ENCODE data around the gene LUZP2. TPM values are rescaled to one million over a fixed set of nuclear protein-coding genes. Genes with fewer than 3 reads are reported as not detected.

Gene LUZP2
- total and polyA plus RNA-seq, 2 of the 8 experiments (the other 6 are each of a cell fraction or from before 2014, with no cell fraction given), result 0.79 to 1.5 TPM

DNA sequence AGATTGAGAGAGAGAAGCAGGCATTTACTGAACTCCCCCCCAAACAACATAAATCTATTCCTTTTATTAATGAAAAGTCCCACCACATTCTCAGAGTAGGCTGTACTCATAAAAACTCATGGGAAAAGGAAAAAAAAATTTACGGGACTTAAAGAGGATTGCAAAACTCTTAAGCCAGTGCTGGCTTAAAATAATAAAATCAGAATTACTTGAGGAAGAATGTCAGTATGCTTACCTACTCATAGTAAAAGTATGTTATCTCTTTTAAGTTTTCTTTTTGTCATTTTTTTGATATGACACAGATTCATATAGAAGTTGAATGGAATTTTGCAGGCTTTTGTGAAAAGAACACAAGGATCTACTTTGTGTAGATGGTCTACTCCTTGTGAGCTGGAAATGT lies 126.3 kb downstream of the LUZP2 start (continued):
- TF ChIP-seq, protein P1, sequence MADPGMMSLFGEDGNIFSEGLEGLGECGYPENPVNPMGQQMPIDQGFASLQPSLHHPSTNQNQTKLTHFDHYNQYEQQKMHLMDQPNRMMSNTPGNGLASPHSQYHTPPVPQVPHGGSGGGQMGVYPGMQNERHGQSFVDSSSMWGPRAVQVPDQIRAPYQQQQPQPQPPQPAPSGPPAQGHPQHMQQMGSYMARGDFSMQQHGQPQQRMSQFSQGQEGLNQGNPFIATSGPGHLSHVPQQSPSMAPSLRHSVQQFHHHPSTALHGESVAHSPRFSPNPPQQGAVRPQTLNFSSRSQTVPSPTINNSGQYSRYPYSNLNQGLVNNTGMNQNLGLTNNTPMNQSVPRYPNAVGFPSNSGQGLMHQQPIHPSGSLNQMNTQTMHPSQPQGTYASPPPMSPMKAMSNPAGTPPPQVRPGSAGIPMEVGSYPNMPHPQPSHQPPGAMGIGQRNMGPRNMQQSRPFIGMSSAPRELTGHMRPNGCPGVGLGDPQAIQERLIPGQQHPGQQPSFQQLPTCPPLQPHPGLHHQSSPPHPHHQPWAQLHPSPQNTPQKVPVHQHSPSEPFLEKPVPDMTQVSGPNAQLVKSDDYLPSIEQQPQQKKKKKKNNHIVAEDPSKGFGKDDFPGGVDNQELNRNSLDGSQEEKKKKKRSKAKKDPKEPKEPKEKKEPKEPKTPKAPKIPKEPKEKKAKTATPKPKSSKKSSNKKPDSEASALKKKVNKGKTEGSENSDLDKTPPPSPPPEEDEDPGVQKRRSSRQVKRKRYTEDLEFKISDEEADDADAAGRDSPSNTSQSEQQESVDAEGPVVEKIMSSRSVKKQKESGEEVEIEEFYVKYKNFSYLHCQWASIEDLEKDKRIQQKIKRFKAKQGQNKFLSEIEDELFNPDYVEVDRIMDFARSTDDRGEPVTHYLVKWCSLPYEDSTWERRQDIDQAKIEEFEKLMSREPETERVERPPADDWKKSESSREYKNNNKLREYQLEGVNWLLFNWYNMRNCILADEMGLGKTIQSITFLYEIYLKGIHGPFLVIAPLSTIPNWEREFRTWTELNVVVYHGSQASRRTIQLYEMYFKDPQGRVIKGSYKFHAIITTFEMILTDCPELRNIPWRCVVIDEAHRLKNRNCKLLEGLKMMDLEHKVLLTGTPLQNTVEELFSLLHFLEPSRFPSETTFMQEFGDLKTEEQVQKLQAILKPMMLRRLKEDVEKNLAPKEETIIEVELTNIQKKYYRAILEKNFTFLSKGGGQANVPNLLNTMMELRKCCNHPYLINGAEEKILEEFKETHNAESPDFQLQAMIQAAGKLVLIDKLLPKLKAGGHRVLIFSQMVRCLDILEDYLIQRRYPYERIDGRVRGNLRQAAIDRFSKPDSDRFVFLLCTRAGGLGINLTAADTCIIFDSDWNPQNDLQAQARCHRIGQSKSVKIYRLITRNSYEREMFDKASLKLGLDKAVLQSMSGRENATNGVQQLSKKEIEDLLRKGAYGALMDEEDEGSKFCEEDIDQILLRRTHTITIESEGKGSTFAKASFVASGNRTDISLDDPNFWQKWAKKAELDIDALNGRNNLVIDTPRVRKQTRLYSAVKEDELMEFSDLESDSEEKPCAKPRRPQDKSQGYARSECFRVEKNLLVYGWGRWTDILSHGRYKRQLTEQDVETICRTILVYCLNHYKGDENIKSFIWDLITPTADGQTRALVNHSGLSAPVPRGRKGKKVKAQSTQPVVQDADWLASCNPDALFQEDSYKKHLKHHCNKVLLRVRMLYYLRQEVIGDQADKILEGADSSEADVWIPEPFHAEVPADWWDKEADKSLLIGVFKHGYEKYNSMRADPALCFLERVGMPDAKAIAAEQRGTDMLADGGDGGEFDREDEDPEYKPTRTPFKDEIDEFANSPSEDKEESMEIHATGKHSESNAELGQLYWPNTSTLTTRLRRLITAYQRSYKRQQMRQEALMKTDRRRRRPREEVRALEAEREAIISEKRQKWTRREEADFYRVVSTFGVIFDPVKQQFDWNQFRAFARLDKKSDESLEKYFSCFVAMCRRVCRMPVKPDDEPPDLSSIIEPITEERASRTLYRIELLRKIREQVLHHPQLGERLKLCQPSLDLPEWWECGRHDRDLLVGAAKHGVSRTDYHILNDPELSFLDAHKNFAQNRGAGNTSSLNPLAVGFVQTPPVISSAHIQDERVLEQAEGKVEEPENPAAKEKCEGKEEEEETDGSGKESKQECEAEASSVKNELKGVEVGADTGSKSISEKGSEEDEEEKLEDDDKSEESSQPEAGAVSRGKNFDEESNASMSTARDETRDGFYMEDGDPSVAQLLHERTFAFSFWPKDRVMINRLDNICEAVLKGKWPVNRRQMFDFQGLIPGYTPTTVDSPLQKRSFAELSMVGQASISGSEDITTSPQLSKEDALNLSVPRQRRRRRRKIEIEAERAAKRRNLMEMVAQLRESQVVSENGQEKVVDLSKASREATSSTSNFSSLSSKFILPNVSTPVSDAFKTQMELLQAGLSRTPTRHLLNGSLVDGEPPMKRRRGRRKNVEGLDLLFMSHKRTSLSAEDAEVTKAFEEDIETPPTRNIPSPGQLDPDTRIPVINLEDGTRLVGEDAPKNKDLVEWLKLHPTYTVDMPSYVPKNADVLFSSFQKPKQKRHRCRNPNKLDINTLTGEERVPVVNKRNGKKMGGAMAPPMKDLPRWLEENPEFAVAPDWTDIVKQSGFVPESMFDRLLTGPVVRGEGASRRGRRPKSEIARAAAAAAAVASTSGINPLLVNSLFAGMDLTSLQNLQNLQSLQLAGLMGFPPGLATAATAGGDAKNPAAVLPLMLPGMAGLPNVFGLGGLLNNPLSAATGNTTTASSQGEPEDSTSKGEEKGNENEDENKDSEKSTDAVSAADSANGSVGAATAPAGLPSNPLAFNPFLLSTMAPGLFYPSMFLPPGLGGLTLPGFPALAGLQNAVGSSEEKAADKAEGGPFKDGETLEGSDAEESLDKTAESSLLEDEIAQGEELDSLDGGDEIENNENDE (IDR thresholded peaks at IDR 0.05; ENCODE audit: insufficient replicate concordance, low read length), result no peak
- TF ChIP-seq, protein P2, sequence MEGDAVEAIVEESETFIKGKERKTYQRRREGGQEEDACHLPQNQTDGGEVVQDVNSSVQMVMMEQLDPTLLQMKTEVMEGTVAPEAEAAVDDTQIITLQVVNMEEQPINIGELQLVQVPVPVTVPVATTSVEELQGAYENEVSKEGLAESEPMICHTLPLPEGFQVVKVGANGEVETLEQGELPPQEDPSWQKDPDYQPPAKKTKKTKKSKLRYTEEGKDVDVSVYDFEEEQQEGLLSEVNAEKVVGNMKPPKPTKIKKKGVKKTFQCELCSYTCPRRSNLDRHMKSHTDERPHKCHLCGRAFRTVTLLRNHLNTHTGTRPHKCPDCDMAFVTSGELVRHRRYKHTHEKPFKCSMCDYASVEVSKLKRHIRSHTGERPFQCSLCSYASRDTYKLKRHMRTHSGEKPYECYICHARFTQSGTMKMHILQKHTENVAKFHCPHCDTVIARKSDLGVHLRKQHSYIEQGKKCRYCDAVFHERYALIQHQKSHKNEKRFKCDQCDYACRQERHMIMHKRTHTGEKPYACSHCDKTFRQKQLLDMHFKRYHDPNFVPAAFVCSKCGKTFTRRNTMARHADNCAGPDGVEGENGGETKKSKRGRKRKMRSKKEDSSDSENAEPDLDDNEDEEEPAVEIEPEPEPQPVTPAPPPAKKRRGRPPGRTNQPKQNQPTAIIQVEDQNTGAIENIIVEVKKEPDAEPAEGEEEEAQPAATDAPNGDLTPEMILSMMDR (IDR thresholded peaks at IDR 0.05; ENCODE audit: control extremely low read depth in 1 of 3, insufficient read depth in 1 of 3, low read depth in 1 of 3, low read length in 3 of 3), result no peak

Measured in H1 (cell line).